Colonic mucosa (tissue), 4 donors: Measurements from ENCODE around the gene CCDC102A. TPM values are rescaled to one million over a fixed set of nuclear protein-coding genes. Genes with fewer than 3 reads are reported as not detected.

Source experiments
- DNase-seq: peaks from one replicate; pipeline ENCODE4 v3.0.0-alpha.2; 2020
- H3K27ac ChIP-seq: fragments of 200-600 bp; one replicate; pipeline ENCODE4 v1.8.0; 2021
- H3K27me3 ChIP-seq: fragments of 200-600 bp; one replicate; pipeline ENCODE4 v1.8.0; 2021
- H3K36me3 ChIP-seq: fragments of 200-600 bp; one replicate; pipeline ENCODE4 v1.8.0; 2021
- H3K4me1 ChIP-seq: fragments of 200-600 bp; one replicate; pipeline ENCODE4 v1.8.0; 2021; ENCODE audit warnings: mild to moderate bottlenecking
- H3K4me3 ChIP-seq: fragments of 200-600 bp; one replicate; pipeline ENCODE4 v1.8.0; 2021
- H3K9ac ChIP-seq, 2 donors: one replicate each; pipeline ENCODE4 v1.7.0; 2013; ENCODE audit warnings: control low read depth in 2 of 2, low read depth in 2 of 2, low read length in 2 of 2
- H3K9me3 ChIP-seq: fragments of 200-600 bp; one replicate; pipeline ENCODE4 v1.8.0; 2021
- intact Hi-C: fragments of 100-400 bp; cut with DNase I; formaldehyde crosslinking; loops from one replicate; pipeline ENCODE4 v1.14.1; 2022
- total RNA-seq, 2 donors: library from RNA; stranded (reverse); fragmentation: NEBNext Ultra II Directional in 1 of 2; extraction: Animal tissue kit (Norgen Biotek cat#: 25700) in 1 of 2; gene quantifications; one replicate each; pipeline ENCODE4 v1.2.1, GENCODE V29; 2021
- TF ChIP-seq, protein P1 (sequence below): fragments of 200-600 bp; IDR thresholded peaks from one replicate; pipeline ENCODE4 v1.8.0; 2022; ENCODE audit warnings: antibody characterized with exemption, mild to moderate bottlenecking
- donor health status: healthy.
- donor health status: DM: no; HTN: no; CAD: no.
- donor health status: DM: no; HTN: no; CAD: no.

CCDC102A gene
- total RNA-seq, 2 donors from 2014 or later: 1.9 to 2.5 TPM

DNA sequence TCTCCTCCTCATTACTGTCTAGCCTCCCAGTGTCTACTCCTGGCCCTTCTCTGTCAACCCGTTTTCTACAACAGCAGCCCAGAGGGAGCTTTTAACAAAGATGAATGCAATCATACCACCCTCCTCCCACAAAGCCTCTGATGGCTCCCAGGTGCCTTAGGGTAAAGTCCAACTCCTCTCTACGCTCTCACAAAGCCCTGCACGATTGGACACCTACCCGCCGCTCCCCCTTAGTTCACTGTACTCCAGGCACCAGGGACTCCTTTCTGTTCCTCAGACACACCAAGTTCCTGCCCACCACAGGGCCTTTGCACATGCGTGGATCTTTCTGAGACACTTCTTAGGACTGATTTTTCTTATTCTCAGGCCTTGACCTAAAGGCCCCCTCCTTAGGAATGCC, 17.4 kb downstream of the CCDC102A start:
- H3K9me3 ChIP-seq: no peaks in the 10 kb centered on the region
- no peak overlapping the region for H3K9ac ChIP-seq
- intact Hi-C loops: loop anchor here (5.0 kb wide), 2 partner anchors 52 to 217 kb away; no protein-coding TSS in a partner anchor
- H3K27me3 ChIP-seq: no peaks in the 10 kb centered on the region
- H3K4me1 ChIP-seq: no peaks in the 10 kb centered on the region
- no peak overlapping the region for H3K4me3 ChIP-seq
- no peak for DNase-seq
- no peaks in the 10 kb centered on the region for H3K36me3 ChIP-seq
- H3K27ac ChIP-seq: no peak overlapping the region
- TF ChIP-seq, protein P1, sequence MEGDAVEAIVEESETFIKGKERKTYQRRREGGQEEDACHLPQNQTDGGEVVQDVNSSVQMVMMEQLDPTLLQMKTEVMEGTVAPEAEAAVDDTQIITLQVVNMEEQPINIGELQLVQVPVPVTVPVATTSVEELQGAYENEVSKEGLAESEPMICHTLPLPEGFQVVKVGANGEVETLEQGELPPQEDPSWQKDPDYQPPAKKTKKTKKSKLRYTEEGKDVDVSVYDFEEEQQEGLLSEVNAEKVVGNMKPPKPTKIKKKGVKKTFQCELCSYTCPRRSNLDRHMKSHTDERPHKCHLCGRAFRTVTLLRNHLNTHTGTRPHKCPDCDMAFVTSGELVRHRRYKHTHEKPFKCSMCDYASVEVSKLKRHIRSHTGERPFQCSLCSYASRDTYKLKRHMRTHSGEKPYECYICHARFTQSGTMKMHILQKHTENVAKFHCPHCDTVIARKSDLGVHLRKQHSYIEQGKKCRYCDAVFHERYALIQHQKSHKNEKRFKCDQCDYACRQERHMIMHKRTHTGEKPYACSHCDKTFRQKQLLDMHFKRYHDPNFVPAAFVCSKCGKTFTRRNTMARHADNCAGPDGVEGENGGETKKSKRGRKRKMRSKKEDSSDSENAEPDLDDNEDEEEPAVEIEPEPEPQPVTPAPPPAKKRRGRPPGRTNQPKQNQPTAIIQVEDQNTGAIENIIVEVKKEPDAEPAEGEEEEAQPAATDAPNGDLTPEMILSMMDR: no peak

- TF ChIP-seq, protein P1: no peak
- no peak for DNase-seq
- Histone ChIP-seq H3K9ac (no peak overlapping the region), H3K36me3 (no peaks in the 10 kb centered on the region), H3K27me3 (no peaks in the 10 kb centered on the region), H3K9me3 (no peaks in the 10 kb centered on the region), H3K27ac (no peak overlapping the region), H3K4me1 (no peaks in the 10 kb centered on the region), H3K4me3 (no peak overlapping the region)
- intact Hi-C loops: loop anchor here (5.0 kb wide), 2 partner anchors 51 to 216 kb away; no protein-coding TSS in a partner anchor
Observed at GRCh38 chr16:57518520-57518919, 17.9 kb downstream of the CCDC102A start.

DNA sequence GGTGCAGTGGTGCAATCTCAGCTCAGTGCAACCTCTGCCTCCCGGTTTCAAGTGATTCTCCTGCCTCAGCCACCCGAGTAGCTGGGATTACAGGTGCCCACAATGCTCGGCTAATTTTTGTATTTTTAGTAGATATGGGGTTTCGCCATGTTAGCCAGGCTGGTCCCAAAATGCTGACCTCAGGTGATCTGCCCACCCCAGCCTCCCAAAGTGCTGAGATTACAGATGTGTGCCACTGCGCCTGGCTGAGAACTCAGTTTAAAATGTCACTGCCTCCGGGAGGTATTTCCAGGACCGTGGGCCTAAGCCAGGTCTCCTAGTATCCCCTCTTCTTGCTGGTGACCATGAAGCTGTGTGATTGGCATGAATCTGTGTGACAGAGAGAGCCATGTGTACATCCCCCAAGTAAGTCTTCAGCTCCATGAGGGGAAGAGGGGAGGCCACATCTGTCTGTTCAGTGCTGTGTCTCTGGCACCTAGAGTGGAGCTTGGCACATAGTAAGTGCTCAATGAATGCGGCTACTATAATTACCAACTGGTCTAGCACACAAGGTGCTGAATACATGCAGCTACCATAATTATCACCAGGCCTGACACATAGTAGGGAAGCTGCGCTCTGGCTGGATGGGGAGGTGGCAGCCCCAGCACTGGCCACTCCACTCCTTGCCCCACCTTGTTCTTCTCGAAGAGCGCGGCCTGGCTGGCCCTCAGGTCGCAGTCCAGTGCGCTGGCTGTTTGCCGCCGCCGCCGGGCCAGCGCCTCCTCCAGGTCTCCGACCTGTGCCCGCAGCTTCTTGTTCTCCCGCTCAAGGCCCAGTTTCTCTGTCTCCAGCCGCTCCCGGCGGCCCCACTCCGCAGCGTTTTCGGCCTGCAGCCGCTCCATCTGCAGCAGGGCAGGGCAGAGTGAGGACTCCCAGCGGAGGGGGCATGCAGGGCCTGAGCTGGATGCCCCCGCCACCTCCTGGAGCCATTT, 18.7 kb downstream of the CCDC102A start:
- no peak overlapping the region for H3K9ac ChIP-seq
- no peak for DNase-seq

GRCh38 chr16:57516773-57517172, 19.6 kb downstream of the CCDC102A start:
- Histone ChIP-seq H3K27ac (no peak overlapping the region), H3K9me3 (no peaks in the 10 kb centered on the region), H3K4me1 (no peaks in the 10 kb centered on the region), H3K36me3 (no peaks in the 10 kb centered on the region), H3K4me3 (no peak overlapping the region), H3K9ac (no peak overlapping the region), H3K27me3 (no peaks in the 10 kb centered on the region)
- no peak for DNase-seq
- intact Hi-C loops: loop anchor here (2.0 to 5.0 kb wide), 3 partner anchors 49 to 214 kb away; no protein-coding TSS in a partner anchor
- TF ChIP-seq, protein P1: no peak

More for the DNA sequence above, 18.7 kb downstream of the CCDC102A start:
- intact Hi-C loops: loop anchor here (2.0 to 5.0 kb wide), 3 partner anchors 50 to 215 kb away; no protein-coding TSS in a partner anchor
- TF ChIP-seq, protein P1: no peak
- no peaks in the 10 kb centered on the region for H3K9me3 ChIP-seq
- H3K4me3 ChIP-seq: no peak overlapping the region
- no peaks in the 10 kb centered on the region for H3K27me3 ChIP-seq
- no peaks in the 10 kb centered on the region for H3K36me3 ChIP-seq
- no peaks in the 10 kb centered on the region for H3K4me1 ChIP-seq
- H3K27ac ChIP-seq: no peak overlapping the region

- intact Hi-C loops: loop anchor here (2.0 to 5.0 kb wide), 3 partner anchors 49 to 214 kb away; no protein-coding TSS in a partner anchor
- Histone ChIP-seq H3K4me1 (no peaks in the 10 kb centered on the region), H3K9ac (no peak overlapping the region), H3K27ac (no peak overlapping the region), H3K4me3 (no peak overlapping the region), H3K36me3 (no peaks in the 10 kb centered on the region), H3K9me3 (no peaks in the 10 kb centered on the region), H3K27me3 (no peaks in the 10 kb centered on the region)
- TF ChIP-seq, protein P1: no peak
- no peak for DNase-seq
Observed at GRCh38 chr16:57516176-57516725, 20.1 kb downstream of the CCDC102A start.
